Stimulated activated CD4-positive, alpha-beta T cell treated with anti-CD3 and anti-CD28 coated beads, Interleukin-2, amount 100 ng/mL, for 4 hours (primary cell): ENCODE measurements around the gene THEMIS.

Experiments used
- DNase-seq: peaks from one replicate; pipeline ENCODE4 v3.0.0-alpha.2; 2020; ENCODE audit warnings: low read depth

Gene THEMIS

GRCh38 chr6:127858727-127859391 lies 42.0 kb downstream of the THEMIS start:
- no peak for DNase-seq

DNA sequence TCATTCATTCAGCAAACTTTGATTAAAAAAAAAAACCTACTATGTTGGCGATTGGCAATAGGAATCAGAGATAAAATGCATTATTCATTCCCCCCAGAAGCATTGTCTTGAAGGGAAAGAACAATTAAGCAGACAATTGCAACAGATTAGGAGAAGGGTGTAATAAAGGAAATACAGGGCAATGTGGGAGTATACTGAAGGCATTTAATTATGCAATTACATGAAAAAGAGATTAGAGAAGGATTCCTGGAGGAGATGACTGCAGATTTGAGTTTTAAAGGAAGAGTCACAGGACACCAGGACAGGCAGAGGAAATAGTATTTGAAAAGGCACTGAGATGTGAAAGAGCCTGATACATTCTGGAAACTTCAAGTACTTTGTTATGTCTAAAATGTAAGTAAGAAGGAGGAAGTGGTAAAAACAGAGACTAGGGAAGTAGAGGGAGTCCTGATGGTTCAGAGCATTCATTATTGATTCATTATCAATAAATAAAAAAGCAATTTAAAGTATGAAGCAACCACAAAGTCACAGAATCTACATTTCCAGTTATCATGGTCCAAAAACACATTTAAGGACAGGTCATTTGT lies 43.7 kb downstream of the THEMIS start:
- no peak for DNase-seq

GRCh38 chr6:127855542-127856159 lies 45.2 kb downstream of the THEMIS start:
- peak; percentile 36 for DNase-seq

GRCh38 chr6:127854009-127854408 lies 46.8 kb downstream of the THEMIS start:
- no peak for DNase-seq

GRCh38 chr6:127851197-127851596 lies 49.7 kb downstream of the THEMIS start:
- DNase-seq = no peak

DNA sequence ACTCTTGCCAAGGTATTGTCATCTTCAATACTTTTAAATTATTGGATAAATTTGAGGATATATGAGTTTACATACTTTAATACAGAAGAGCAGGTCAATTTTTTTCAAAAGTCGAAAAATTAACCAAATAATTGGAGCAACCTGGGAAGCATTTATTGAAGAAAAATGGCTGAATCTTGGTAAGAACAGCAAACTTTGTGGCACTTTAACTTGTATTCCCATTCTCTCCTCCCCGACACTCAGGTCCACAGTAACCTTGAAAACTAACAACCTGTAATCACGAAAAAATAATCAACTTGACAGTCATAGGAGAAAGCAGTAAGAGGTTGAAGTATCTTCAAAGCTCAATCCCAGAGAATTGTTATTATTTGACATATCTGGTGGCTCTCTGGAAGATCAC lies 55.6 kb downstream of the THEMIS start:
- no peak for DNase-seq

GRCh38 chr6:127844529-127844928 lies 56.3 kb downstream of the THEMIS start:
- no peak for DNase-seq

DNA sequence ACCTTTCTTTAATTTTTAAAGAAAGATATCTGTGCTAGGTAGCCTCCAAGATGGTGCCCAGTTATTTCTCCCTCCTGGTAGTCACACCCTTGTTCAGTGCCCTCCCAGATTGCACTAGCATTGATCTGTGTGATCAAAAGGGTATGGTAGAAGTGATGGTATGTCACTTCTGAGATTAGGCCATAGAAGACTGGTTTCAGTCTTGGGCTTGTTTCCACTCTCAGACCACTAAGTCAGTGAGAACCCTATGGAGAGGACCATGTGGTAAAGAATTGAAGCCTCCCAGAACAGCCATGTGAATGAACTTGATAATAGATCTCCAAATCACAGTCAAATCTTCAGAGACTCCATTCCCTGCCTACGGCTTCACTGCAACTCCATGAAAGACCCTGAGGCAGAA lies 57.3 kb downstream of the THEMIS start:
- DNase-seq = no peak

- no peak for DNase-seq
These were observed 58.3 kb downstream of the THEMIS start for GRCh38 chr6:127842562-127842961.

GRCh38 chr6:127841811-127842210 lies 59.0 kb downstream of the THEMIS start:
- DNase-seq = no peak

- no peak for DNase-seq
These were observed 66.7 kb downstream of the THEMIS start for GRCh38 chr6:127834136-127834535.

DNA sequence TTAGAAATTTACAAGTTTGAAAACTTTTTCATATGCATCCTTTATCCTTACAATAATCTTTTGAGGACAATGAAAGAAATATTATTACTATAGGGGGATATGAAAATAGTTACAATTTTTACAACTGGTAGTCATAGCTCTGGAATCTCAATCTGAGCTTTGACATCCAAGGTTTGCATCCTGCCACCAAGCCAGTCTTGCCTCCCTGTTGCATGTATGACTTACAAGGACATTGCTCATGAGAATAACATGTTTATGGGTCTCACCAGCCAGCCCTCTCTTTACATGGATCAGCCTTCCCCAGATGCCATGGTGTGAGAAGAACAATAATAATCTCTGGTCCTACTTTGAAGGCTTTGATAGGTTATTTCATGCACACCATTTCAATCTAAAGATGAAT lies 67.5 kb downstream of the THEMIS start:
- DNase-seq = no peak

- no peak for DNase-seq
These were observed 68.5 kb downstream of the THEMIS start for GRCh38 chr6:127832381-127832780.

DNA sequence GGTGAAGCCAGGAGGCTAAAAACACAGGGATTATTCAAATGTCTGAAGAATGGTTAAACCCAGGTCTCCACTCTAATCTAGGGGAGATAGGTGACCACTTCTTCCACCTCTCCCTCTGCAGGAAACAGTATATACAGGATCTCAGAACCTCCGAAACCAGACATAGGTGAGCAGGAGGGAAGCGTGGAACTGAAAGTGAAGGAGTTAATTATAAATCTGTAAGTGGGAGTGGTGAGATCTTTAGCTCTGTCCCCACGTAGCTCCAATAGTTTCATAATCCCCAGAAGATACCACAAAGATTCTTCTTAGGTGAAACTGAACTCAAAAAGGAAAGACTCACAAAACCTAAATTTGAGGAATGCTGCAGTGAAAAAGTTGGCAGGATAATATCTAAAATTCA lies 76.8 kb downstream of the THEMIS start:
- no peak for DNase-seq

DNA sequence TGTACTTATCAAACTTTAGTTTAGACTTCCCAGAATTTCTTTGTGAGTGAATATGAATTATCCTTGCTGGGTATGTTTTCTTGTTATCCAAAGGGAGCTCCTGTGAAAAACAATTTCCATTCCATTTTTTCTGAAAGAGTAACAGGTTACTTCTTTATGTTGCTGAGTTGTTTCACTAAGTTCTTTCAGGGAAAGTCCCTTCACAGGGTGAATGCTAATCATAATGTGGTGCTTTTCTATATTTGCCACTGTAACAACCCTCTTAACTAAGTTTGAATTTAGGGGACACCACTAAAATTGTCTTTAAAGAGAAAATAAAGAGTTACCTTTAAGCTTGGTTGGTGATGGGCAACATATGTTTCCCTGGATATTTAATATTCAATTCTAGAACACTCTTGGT lies 79.4 kb downstream of the THEMIS start:
- no peak for DNase-seq

- DNase-seq = no peak
These were observed 82.7 kb downstream of the THEMIS start for GRCh38 chr6:127818149-127818548.

DNA sequence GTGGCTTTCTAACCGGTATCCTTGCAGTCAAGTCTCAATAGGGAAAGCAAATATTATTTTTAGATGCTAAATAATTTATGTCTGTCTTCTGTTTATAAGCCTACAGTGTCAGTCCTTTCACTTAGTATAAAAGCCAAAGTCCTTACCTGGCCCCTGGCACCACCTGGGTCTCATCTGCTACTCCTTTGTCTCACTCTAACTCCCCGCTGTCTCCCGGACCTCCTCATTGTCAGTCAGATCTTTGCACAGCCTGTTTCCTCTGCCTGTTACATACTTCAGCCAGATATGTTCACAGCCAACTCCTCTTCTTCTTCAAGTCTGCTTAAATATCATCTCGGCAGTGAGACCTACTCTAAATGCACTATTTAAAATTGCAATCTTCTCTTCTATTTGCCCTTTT lies 84.2 kb downstream of the THEMIS start:
- DNase-seq = no peak

DNA sequence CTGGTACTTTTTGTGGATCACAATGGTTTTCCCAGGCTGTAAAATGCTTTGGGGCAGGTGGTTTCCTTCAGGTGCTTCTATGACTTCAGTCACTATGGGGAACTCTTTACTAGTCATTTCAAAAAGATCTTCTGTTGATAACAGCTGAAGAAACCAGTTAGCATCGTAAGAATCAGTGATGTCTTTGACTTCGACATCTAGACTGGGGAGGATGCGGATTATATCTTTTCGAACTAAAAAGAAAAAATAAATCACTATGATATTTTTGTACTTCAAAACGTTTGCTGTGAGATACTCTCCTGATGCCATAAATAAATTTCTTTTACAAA lies 87.2 kb downstream of the THEMIS start:
- DNase-seq = no peak

GRCh38 chr6:127812985-127813698 lies 87.7 kb downstream of the THEMIS start:
- no peak for DNase-seq

DNA sequence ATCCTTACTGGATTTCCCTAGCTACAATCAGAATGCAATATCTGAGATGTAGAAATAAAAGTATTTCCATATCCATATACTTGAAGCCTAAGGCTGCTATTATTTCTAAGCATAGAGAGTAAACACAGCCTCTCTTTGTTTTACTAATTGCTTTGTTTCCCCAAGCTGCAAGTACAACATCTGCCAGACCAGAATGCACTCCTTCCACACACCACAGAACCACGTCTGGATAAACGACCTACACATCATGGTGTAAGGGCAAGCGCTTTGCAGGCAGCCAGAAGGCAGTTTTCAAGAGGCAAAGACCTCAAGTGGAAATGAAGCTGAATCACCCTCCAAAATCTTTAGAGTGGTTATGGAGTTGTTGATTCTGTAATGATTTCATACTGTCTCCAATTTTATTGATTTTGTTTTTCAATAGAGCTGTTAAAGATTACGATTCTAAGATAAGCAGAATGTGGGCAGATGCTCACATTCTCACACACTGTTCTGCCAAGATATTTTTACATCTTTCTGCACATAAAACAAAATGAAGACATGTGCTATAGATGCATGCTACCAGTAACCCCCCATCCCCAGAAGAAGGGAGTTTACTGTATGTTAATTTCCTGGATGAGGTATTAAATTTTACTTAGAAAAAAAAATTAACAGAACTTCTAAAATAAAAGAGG lies 88.8 kb downstream of the THEMIS start:
- DNase-seq = no peak

DNA sequence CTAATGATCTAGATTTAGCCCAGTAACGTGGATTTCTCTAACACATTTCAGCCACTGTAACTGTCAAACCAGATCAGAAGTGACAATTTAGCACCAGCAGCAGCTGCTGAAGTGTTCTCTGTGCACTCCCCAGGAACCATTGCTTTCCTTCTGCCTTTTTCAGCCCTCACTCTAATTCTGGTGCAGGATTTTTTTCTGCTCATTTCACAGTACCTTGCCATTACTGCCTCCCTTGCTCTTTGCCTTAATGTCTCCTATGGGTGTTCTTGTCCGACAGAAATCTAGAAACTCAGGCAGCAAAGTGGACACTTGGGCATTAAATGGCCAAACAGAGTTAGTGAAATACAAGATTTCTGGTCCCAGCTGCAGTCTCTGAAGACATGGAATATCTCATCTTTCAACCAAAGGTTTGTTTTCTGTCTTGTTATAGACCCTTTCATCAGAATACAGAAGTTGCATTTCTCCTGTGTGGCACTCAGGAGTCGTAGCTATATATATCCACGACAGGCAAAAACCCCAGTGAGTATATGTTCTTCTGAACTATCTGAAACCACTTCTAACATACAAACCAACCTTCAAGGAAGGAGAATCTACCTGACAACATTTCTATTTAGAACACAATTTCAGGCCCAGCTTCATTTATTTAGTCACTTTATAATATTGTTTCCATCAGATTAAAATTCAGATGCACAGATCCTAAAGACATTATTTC lies 92.9 kb downstream of the THEMIS start:
- no peak for DNase-seq

DNA sequence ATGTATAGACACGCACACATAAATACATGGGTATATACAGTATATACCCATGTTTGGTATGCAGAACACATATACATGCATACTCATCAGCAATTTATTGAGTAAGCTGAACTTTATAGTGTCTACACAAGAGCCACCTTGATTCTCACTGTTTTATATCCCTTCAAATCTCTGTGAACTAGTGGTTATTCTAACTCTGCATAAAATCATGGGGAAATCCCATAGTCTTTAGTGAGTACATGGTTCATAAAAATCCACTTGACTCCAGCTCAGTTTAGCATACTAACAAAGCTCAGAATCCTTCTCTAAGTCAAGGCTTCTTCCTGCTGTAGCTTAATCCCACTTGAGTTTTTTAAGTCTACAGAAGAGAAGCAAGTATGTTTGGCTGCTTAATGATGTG lies 104.1 kb downstream of the THEMIS start:
- no peak for DNase-seq
